SH-SY5Y (cell line): ENCODE measurements around the gene PTPRJ.

Source experiments
- GATA2 ChIP-seq: IDR thresholded peaks from 2 replicates; pipeline ENCODE4 v1.6.1; 2011; ENCODE audit warnings: mild to moderate bottlenecking, low read depth, low read length
- GATA3 ChIP-seq: IDR thresholded peaks from 2 replicates; pipeline ENCODE4 v1.6.1; 2011; ENCODE audit warnings: low read depth, mild to moderate bottlenecking, low read length, moderate library complexity

DNA sequence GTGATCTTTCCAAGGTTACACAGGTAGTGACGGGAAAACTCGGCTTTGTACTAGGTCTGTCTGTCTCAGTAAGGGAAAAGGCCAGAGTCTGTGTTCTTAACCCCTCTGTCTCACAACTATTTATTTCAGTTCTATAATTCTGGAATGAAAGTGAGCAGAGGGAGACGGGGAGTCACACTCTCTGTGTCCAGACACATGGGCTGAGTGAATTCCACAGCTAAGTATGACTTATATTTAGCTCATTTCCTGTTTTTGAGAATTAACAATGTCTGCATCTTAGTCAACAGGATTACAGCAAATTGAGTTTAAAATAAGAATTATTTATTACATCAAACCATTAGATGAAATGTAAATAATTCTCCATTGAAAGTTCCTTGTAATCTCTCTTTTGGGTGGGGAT, 173.8 kb downstream of the PTPRJ start:
- TF ChIP-seq GATA2 (no peak), GATA3 (no peak)
